SK-MEL-5 (cell line): ENCODE measurements around the gene KCTD11. TPM values are rescaled to one million over a fixed set of nuclear protein-coding genes. Genes with fewer than 3 reads are reported as not detected.

Experiments used
- small RNA-seq, 2 experiments: library from RNA; depleted of rRNA; stranded (forward); fragments of <200 nt; gene quantifications; one replicate each; pipeline ENCODE3, GENCODE V24; 2014
- total RNA-seq: library from RNA; depleted of rRNA; stranded (reverse); fragments of >200 nt; shearing (Covaris generic); gene quantifications from 2 replicates; pipeline ENCODE4 v1.2.3, GENCODE V29; 2014; rRNA removed

KCTD11 gene
- total RNA-seq, 1 experiment from 2014 or later, result 2.5 TPM

Small RNAs within 50 kb of the gene (small RNA-seq; reads per million reads assigned to genes)
- 0 reads per million in 2 experiments for gene AC026954.2

Other genes starting within 250 kb of the KCTD11 start
- gene ASGR2, start 237.3 kb upstream of the KCTD11 start, total RNA-seq, result not detected in 2 replicates
- gene ASGR1, start 172.8 kb upstream of the KCTD11 start, total RNA-seq, result 0.21 and 0.56 TPM in 2 replicates
- 3.7 and 3.9 TPM in 2 replicates for gene DLG4, start 132.3 kb upstream of the KCTD11 start, total RNA-seq
- gene ACADVL, start 132.2 kb upstream of the KCTD11 start, total RNA-seq, result 123 and 148 TPM in 2 replicates
- gene DVL2, start 117.6 kb upstream of the KCTD11 start, total RNA-seq, result 86.9 and 91.5 TPM in 2 replicates
- gene PHF23, start 112.7 kb upstream of the KCTD11 start, total RNA-seq, result 69.0 and 81.3 TPM in 2 replicates
- gene GABARAP, start 109.7 kb upstream of the KCTD11 start, total RNA-seq, result 237 and 305 TPM in 2 replicates
- gene CTDNEP1, start 100.4 kb upstream of the KCTD11 start, total RNA-seq, result 26.9 and 29.2 TPM in 2 replicates
- 43.8 and 58.7 TPM in 2 replicates for gene ELP5, start 99.9 kb upstream of the KCTD11 start, total RNA-seq
- not detected in 2 replicates for gene CLDN7, start 89.7 kb upstream of the KCTD11 start, total RNA-seq
- 0.79 and 1.1 TPM in 2 replicates for gene SLC2A4, start 70.4 kb upstream of the KCTD11 start, total RNA-seq
- 0.08 and 0.59 TPM in 2 replicates for gene YBX2, start 57.5 kb upstream of the KCTD11 start, total RNA-seq
- 839 and 914 TPM in 2 replicates for gene EIF5A, start 44.5 kb upstream of the KCTD11 start, total RNA-seq
- gene GPS2, start 36.8 kb upstream of the KCTD11 start, total RNA-seq, result 73.7 and 74.8 TPM in 2 replicates
- 13.6 and 19.4 TPM in 2 replicates for gene NEURL4, start 22.8 kb upstream of the KCTD11 start, total RNA-seq
- 0.03 TPM in 1 of 2 replicates, not detected in the other for gene ACAP1, start 15.6 kb upstream of the KCTD11 start, total RNA-seq
- not detected in 2 replicates for gene TMEM95, start 3.0 kb downstream of the KCTD11 start, total RNA-seq
- 0.24 TPM in 1 of 2 replicates, not detected in the other for gene TNK1, start 28.9 kb downstream of the KCTD11 start, total RNA-seq
- 5.1 and 9.6 TPM in 2 replicates for gene PLSCR3, start 42.4 kb downstream of the KCTD11 start, total RNA-seq
- 147 and 188 TPM in 2 replicates for gene TMEM256, start 51.9 kb downstream of the KCTD11 start, total RNA-seq
- 0.55 and 1.7 TPM in 2 replicates for gene NLGN2, start 55.7 kb downstream of the KCTD11 start, total RNA-seq
- not detected in 2 replicates for gene SPEM1, start 68.2 kb downstream of the KCTD11 start, total RNA-seq
- not detected in 2 replicates for gene SPEM2, start 73.5 kb downstream of the KCTD11 start, total RNA-seq
- not detected in 2 replicates for gene SPEM3, start 76.7 kb downstream of the KCTD11 start, total RNA-seq
- gene TMEM102, start 83.3 kb downstream of the KCTD11 start, total RNA-seq, result 6.8 and 7.0 TPM in 2 replicates
- gene FGF11, start 87.3 kb downstream of the KCTD11 start, total RNA-seq, result 0.45 and 0.61 TPM in 2 replicates
- gene CHRNB1, start 92.9 kb downstream of the KCTD11 start, total RNA-seq, result 3.3 and 4.5 TPM in 2 replicates
- gene ZBTB4, start 127.5 kb downstream of the KCTD11 start, total RNA-seq, result 14.3 and 14.6 TPM in 2 replicates
- gene SLC35G6, start 129.3 kb downstream of the KCTD11 start, total RNA-seq, result not detected in 2 replicates
- gene POLR2A, start 132.2 kb downstream of the KCTD11 start, total RNA-seq, result 20.6 and 24.0 TPM in 2 replicates
- 0.88 and 1.2 TPM in 2 replicates for gene TNFSF12, start 196.9 kb downstream of the KCTD11 start, total RNA-seq
- 0.11 TPM in 1 of 2 replicates, not detected in the other for gene TNFSF13, start 206.6 kb downstream of the KCTD11 start, total RNA-seq
- 103 and 113 TPM in 2 replicates for gene SENP3, start 209.8 kb downstream of the KCTD11 start, total RNA-seq
- 69.3 and 74.5 TPM in 2 replicates for gene CD68, start 227.5 kb downstream of the KCTD11 start, total RNA-seq
- 151 and 154 TPM in 2 replicates for gene MPDU1, start 231.7 kb downstream of the KCTD11 start, total RNA-seq
- gene SOX15, start 237.9 kb downstream of the KCTD11 start, total RNA-seq, result not detected in 2 replicates